Epidermal melanocyte (primary cell): ENCODE measurements around the gene DOCK3.
A peak's percentile ranks its signal among the peaks of the same experiment; 100 is the strongest.
"Not testable (repeated sequence)": the region's sequence is repeated elsewhere in the genome, so short reads cannot be mapped to it uniquely, and the experiment has no call there.

Experiments used
- DNase-seq: peaks from one replicate; pipeline ENCODE4 v3.0.0; 2011; ENCODE audit warnings: low spot score; ENCODE audit not compliant: insufficient read length

Gene DOCK3

DNA sequence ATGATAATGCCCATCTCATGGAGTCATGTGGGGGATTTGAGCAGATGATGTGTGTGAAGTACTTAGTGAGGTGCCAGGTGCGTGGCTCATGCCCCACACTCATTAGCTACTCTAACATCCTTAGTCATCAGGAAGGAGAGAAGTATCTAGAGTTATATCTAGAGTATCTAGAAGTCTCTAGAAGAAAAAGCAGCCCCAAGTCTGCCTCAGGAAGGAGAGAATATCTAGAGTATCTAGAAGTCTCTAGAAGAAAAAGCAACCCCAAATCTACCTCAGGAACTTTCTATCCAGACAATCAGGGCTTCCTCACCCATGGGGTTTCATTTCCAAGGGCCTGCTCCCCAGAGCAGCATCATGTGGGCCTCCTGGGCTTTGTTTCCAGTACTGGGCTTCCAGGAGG, 24.7 kb upstream of the DOCK3 start:
- DNase-seq = no peak

DNA sequence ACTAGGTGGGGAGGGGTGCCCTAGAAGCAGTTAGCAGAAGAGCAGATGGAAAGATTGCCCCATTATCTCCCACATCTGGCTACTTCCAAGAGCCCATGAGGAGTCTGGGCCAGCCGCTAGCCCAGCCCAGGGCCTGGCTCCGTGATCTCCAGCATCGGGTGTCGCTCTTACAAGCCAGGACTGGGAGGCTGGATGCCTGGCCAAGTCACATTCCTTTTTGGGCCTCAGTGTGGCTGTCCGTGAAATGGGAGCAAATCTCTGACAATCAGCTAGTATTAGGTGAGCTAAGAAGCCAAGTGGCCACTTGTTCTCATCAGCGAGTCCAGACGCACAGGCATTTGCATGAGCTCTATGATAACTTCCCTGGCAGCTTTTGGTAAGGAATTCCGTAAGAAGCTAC, 23.3 kb upstream of the DOCK3 start:
- no peak for DNase-seq

DNA sequence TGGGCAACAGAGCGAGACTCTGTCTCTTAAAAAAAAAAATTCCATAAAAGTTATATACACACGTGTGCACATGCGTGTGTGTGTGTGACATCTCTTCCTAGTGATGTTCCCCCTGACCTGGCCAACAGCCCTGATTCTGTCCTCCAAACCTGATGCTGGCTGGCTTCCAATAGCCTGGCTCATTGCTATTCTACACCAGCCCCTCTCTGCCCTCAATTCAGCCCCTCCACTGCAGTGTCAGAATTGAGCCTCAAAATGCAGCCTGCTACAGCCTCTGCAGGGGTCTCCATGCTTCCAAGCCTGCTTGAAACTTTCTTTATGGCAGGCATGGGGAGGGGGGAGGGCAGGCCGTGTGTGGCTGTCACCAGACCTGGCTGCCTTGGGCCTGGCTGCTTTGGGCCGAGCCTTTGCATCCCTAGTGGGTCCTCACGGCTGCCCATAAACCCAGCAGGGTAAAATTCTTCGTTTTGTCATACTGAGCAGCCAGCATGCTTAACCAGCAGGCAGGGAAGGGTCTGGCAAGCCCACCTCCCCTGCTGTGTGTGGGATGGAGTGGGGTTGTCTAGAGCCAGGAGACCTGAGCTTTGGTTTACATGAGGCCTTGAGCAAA, 22.7 kb upstream of the DOCK3 start:
- DNase-seq = no peak

DNA sequence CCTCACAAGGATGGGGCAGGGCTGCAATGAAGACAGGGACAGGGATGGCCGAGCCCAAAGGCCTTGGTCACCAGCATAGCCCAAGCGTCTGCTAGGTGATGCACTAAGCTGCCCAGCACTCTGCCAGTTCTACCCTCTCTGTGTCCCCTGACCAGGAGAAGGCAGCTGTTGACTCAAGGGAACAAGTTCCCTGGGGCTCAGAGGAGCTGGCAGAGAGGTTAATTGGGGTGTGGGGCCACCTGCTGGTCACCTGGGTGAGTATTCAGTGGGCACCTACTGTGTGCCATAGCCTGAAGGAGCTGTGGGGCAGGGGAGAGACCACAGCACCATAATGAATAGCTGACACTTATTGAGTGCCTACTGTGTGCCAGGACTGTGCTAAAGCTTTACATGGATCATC, 22.0 kb upstream of the DOCK3 start:
- DNase-seq = no peak

DNA sequence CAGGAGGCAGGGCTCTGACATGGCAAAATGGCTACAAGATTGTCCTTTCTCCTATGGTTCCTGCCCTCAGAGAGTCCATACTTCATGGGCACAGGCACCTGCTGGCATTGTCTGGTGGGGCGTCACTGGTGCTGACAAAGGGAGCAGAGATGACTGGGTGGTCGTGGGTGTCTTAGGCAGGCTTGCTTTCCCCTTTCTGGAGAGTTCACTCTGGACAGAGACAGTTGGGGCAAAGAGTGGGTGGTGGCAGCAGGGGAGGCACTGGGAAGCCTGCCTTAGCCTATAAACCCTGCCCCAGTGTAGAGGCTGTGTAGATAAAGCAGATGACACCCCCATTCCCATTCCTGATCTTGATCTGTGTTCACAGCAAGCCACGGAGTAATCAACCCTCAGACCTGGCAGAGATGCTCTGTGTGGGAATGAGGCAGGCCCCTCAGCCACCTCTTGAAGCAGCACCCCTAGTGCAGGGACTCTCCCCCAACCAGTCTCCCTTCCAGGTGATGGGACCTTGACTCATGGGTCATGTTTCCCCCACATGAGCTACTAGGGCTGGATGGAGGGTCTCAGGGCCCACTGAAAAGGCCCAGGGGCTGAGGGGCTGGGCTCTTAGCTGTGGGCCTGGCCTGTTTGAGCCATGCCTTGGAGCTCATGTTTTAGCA, 20.7 kb upstream of the DOCK3 start:
- no peak for DNase-seq

DNA sequence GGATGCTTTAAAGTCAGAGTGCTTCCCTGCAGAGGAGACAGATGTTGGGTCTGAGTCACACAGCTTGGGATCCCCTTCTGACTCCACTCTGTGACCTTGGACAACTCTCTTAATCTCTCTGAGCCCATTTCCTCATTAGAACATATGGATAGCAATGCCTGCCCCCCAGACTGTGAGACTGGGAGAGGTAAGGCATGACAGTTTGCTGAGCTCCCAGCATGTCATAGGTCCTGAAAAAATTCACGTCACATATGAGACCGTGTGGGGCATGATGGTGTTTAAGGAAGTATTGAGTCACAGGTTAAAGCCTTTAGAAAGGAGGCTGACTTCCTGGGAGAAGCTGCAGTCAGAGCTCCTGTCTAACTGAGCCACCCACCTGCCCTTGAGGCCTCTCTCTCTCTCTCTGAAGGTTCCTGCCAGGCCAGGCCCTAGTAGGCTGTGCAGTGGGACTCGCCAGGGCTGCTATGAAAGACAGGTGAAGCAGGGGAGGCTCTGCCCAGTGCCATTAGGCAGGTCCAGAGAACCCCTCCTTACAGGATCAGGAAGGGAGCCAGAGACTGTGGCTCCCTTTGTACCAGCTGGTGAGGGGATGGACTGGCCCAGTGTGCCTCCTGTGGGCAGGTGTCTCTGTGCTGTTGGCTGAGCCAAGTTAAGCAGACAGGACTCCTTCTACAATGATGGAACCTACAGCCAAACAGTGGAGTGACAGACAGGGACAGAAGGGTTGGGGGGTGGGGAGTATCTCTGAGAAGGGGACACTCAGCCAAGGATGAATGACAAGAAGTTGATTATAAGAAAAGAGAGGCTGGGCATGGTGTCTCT, 19.5 kb upstream of the DOCK3 start:
- no peak for DNase-seq

DNA sequence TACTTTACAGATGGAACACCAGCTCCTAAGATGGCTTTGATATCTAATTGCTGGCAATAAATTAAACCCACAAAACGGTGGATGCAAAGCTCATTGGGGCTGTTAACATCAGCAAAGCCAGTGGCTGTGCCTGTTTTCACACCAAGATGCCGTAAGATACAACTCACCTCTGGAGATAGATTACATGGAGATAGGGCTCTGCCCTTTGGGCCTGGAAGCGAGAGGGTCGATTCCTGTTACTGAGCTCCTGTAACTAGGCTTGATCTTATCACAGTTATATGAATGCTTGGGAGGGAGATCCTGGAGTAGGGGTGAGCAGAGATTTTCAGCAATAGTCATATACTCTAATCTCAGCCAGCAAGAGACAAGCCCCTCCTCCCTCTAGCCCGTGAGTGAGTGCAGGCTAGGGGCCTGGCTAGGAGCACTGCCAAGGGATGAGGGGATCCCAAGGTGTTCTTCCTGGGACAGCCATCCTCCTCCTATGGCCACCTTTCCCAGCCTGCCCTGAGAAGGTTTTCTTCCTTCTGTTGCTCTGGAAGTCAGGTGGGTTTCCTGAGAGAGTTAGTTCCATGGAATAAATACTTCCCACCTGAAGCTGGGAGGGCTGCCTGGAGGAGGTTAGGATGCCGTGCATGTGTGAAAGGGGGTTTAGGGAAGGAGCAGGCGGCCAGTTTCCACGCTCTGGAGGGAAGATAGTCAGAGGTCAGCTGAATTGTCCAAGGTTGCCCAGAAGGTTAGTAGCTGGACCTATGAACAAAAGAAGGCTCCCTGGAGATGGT, 18.1 kb upstream of the DOCK3 start:
- no peak for DNase-seq

DNA sequence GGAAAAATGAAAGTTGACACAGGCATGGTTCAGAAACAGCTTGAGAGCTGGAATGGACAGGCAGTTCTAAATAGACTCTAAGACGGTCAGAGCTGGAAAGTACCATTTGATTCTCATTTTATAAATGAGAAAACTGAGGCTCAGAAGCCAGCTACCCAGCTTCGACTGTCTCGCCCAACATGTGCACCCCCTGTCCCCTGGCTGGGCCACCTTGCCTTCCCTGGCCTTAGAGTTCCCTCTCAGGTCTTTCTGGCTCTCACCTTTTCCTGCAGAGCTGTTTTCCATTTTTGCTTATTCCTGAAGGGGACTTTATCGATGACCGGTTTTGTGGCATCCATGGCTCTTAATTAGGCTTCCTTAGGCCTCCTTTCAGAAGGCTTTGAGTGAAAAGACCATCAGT, 17.3 kb upstream of the DOCK3 start:
- no peak for DNase-seq

DNA sequence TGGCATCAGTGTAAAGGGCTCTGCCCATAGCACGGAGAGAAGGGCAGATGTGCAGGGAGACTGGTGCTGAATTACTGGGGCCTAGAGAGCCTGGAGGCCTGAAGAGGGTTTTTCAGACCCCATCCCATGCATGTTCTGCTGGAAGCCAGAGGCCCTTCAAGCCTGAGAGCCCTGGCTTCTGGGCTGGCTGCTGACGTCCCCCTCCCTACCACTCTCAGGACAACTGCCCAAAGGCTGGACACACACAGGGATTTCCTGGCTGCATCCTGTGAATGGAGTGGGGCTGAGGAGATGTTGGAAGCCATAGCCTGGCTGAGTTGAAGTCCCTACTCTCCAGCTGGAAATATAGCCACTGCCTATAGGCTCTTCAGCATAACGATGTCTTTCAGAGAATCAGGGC, 16.9 kb upstream of the DOCK3 start:
- DNase-seq = no peak

DNA sequence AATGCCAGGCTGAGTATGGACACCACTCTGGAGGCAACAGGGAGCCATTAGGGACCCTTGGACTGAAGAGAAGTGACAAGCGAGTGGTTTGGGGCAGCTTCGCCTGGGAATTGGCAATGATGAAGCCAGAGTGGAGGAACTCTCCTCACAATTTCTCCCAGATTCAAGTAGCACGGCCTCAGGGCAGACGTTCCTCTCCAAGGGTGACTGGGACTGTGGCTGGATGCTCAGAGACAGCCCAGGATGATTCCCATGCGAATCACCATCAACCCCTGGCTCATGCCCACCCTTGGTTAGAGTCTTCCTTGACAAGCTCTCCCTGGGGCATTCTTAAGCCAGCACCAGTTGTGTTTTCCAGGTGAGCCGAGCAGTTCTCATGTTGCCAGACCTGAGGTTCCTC, 16.3 kb upstream of the DOCK3 start:
- DNase-seq = no peak

DNA sequence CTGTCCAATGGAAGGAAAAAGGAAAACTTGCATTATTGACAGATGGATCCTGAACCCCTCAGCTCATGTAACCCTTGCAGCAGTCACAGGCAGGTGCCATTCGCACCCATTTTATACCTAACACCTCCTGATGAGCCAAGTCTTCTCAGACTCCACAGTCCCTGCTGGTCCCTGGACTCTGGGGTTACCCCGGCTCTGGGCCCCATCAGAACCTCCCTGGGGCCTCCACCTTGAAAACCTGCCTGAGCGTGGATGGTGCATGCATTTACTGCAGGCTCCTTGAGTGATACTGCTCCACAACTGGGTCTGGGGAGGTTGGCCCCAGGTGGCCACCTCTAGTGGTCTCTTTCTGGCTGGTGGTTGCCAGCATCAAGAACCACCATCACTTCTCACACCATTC, 15.9 kb upstream of the DOCK3 start:
- DNase-seq = no peak

DNA sequence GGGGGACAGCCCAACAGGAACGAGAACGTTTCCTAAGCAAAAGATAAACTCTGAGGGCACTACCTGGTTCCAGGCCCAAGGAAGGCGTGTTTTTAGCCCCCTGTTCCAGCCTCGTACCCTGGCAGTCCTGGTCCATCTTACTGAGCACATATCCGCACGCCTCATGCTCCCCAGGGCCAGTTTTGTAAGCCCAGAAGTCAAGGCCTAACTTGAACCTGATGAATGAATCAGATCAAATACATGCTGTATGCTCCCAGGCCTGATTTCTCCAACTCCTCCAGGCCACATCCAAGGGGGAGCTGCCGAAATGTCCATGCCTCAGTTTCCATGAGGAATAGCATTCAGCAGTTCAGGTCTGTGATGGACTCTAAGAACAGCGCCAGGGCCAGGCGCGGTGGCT, 14.3 kb upstream of the DOCK3 start:
- DNase-seq = no peak

DNA sequence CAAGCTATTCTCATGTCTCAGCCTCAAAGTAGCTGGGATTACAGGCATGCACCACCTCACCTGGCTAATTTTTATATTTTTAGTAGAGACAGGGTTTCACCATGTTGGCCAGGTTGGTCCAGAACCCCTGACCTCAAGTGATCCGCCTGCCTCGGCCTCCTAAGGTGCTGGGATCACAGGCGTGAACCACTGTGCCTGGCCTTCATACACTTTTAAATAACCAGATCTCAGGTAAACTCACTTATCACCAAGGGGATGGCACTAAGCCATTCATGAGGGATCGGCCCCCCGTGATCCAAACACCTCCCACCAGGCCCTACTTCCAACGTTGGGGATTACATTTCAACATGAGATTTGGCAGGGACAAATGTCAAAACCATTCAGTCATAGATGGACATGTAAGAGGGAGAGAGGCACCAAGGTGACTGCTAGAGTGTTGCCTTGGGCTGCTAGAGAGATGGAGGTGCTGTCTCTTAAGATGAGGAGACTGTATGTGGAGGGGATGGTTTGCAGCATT, 13.3 kb upstream of the DOCK3 start:
- DNase-seq = no peak

DNA sequence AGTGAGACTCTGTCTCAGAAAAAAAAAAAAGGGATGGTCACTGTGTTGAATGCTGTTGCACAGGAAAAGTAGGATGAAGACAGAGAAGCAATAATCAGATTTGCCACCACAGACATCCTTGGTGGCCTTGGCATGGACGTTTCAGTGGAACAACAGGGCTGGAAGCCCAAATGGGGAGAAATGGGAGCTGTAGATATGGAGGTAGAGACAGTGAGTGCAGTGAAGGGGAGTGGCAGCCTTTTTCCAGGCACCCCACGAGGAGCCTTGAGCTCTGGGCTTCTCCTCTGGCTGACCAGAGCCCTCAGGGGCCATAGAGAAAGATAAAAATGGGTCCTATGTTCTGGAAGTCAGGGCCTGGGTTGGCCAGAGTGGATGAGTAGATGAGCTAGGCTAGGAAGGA, 12.3 kb upstream of the DOCK3 start:
- DNase-seq = no peak

DNA sequence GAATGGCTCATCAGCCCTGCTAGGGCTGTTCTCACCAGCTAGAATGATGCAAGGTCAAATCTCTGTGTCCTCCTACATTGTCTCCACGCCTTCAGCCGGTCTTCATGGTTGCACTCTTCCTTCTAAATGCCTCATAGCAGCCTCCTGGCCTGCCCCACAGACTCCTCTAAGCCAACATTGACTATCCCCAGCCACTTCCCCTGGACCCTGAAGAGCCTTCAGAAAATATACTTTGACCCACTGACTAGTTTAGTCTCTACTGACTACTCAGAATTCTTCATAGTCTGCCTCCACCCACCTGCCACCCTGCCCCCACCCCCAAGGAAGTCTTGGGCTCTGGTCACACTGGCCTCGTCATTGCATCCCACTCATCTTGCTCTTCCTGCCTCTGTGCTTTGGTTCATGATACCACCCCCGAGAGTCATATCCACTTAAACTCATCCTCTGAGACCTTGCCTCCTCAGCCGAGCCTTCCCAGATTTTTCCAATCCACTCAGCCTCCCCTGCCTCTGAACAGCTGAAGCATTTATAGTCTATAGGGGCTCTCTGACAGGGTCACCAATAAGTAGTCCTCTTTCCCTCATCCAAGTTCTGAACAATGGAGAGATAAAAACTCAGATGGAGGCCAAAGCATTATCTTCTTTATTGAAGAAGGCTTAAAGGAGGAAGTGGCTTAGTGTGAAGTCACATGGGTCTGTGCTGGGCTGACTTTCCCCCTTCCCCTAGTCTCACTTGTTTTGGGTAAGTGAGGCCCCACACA, 9.5 kb upstream of the DOCK3 start:
- DNase-seq = no peak

DNA sequence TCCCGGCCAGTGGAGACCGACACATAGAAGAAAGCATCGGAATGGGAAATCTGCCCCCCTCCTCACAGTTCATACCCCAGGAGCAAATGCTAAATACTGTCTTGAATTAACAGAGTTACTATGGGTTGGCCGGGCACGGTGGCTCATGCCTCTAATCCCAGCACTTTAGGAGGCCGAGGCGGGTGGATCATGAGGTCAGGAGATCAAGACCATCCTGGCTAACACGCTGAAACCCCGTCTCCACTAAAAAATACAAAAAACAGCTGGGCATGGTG, 8.9 kb upstream of the DOCK3 start:
- not testable (repeated sequence) for DNase-seq

DNA sequence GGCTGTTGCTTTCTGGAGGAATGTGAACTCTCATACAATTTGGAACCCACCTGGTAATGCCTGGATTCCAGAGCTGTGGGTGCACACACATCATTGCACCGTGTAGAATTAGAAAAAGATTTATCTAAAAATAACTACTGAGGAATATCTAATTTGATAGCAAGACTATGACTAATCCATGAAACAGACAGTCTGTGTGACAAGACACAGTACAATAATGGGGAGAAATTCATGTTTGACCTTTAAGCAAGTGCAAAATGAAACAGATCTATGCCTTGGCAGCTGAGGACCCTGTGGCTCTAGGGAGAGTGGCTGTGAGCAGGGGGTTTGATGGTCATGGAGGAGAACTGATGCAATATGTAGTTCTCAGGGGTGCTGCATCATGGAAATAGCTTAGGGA, 7.9 kb upstream of the DOCK3 start:
- DNase-seq = no peak

DNA sequence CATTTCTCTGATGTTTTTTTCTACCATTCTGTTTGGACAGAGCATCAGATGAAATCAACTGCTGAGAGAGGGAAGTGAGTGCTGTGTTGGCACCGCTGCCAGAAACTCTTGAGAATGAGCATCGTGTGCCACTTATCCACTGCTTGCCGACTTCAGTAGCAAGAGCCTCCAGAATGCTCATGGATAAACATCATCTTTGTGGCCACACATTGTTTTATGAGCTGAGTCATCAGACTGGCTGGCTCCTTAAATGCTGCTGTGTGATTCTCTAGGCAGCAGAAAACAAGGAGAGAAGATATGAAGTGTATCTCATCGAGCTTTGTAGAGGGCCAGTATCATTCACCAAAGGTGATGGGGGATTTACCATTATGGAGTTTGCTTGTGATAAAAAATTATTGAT, 3.4 kb upstream of the DOCK3 start:
- DNase-seq = peak; percentile 38

DNA sequence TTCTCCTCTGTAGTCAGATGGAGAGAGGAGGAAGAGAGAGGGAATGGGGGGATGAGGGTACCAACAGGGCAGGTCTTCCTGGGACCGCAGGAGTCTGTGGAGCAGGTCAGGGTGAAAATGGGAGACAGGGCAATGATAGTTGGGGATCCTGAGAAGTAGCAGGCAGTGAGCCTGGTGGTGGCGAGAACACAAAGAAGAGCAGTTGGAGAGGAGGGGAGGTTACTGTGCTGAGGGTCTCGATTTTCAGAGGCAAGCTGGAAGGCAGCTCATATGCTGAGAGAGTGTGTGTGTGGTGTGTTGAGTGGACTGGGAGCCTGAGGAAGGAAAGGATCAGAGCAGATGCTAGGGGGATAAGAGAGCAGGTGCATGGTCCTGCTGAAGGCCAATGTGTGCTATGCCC, 2.1 kb upstream of the DOCK3 start:
- no peak for DNase-seq

DNA sequence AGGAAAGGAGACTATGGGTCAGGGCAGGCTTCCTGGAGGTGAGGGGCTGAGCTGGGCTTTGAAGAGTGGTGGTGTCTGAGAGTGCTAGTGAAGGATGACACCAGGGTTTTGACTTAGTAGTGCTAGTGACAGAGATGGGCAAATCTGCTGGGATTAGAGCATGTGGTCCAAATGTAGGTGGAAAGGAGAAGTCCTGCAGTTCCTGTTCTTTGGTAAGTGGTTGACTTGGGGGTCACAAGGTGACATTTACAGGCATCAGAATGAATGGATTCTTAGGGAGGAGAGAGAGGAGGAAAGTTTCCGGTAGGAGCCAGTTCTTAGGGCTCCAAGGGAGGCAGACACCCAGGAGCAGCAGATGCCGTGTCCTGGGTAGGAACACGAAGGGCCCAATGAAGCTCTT, 796 bp upstream of the DOCK3 start:
- DNase-seq = no peak
